ENCODE measurements around the gene QPCTL. TPM values are rescaled to one million over a fixed set of nuclear protein-coding genes. Genes with fewer than 3 reads are reported as not detected.

The QPCTL gene
- total and polyA plus RNA-seq, 2 of the 13 experiments (the other 11 are each of a cell fraction or from before 2014, with no cell fraction given): 16.0 to 19.1 TPM

DNA sequence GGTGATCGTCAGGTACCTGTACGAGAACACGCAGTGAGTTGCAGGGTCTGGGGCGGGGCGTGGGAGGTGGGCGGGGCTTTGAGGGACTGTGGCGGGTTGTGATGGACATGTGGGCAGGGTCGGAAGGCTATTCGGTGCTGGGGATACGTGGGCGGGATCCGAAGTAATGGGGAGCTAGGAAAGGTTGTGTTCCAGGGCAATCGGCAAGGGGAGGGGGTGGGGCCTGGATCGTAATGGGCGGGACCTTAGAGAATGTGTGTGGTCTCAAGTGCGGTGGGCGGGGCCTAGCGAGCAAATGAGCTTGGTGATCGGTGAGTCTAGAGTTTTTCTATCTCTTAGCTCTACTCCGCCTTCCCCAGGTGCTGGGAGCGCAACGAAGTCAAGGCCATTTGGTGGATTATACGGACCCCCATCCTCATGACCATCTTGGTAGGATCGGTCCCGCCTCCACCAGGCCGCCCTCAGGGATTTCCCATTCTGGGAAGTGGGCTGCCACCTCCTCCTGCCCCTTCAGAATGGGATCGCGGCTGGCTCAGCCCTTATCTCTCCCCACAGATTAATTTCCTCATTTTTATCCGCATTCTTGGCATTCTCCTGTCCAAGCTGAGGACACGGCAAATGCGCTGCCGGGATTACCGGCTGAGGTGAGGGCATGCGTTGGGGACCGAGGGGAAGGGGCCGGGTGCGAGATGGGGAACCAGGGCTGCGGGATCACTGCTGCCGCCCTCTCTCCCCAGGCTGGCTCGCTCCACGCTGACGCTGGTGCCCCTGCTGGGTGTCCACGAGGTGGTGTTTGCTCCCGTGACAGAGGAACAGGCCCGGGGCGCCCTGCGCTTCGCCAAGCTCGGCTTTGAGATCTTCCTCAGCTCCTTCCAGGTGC, 14.9 kb upstream of the QPCTL start:
- Histone ChIP-seq H3K9me3 (ENCODE audit: low read length) (no peaks in the 10 kb centered on the region), H3K36me3 (replicated peaks in 1 of 2; ENCODE audit: control insufficient read depth in 1 of 2, insufficient read depth in 2 of 2, low read length in 2 of 2) (no peaks in the 10 kb centered on the region), H3K27ac (ENCODE audit: extremely low read length, insufficient read depth, low read length) (no peak overlapping the region), H2AFZ (ENCODE audit: low read length) (no peak overlapping the region), H3K9ac (ENCODE audit: insufficient read depth, low read depth, low read length) (peak overlapping the region; percentile 53; the same call in 1 of the 2 replicates), H3K4me1 (ENCODE audit: insufficient read depth, low read length) (peaks cover 33% of the 10 kb centered on the region), H3K4me3 (replicated peaks in 1 of 3; ENCODE audit: insufficient read depth in 1 of 3, low read depth in 2 of 3, low read length in 3 of 3) (peak overlapping the region; percentile 47 to 85 (median 55)), H3K27me3 (ENCODE audit: control insufficient read depth in 1 of 2, insufficient read depth in 2 of 2, low read length in 2 of 2) (no peaks in the 10 kb centered on the region; a peak in 1 of 5 replicates), H3K4me2 (ENCODE audit: low read depth, low read length) (peak overlapping the region; percentile 97), H4K20me1 (ENCODE audit: insufficient read depth, low read length) (no peaks in the 10 kb centered on the region), H3K79me2 (ENCODE audit: insufficient read depth, low read length) (no peaks in the 10 kb centered on the region)
- in situ Hi-C loops (cut with HindIII; ENCODE audit: extremely low pct_ligation_motif_present, low pct_unique_long_range_greater_than_20kb) (no loop called here), intact Hi-C loops (cut with micrococcal nuclease; ENCODE audit: unreplicated experiment) (loop anchor here (1.0 kb wide), 1 partner anchor 15 kb away; the partner anchor contains the start of gene QPCTL)
- ChIA-PET POLR2A (interaction anchor here (0.6 to 5.3 kb wide), 15 partner anchors 8 to 208 kb away, joined by 3 to 44 read pairs (median 4); partner anchors contain the start of genes EML2, FBXO46, GIPR and OPA3), CTCF (ENCODE audit: low intra/inter-chr PET ratio, low total read pairs) (no interaction called here)
- WGBS (ENCODE audit: low lambda C conversion rate): 19% methylated on average over 36 of the region's 49 CpGs
- no TSS peak for BruUV-seq (replicated peaks)
- DNase-seq (ENCODE audit: low spot score) (peak; percentile 94), ATAC-seq (peak; percentile 81), FAIRE-seq (peak; percentile 87)
- TF ChIP-seq KLF16 (CRISPR knock-in tag; IDR thresholded peaks at IDR 0.05) (no peak), NFIB (CRISPR knock-in tag; IDR thresholded peaks at IDR 0.05; ENCODE audit: borderline replicate concordance) (no peak), IKZF4 (CRISPR knock-in tag; IDR thresholded peaks at IDR 0.05; ENCODE audit: borderline replicate concordance, low read depth, not compliant biosample characterization) (no peak), ERF (CRISPR knock-in tag; IDR thresholded peaks at IDR 0.05) (peak; percentile 33; the same call in 1 of the 2 replicates), ZNF850 (CRISPR knock-in tag; conservative IDR thresholded peaks at IDR 0.05) (no peak), ZMYM3 (CRISPR knock-in tag; IDR thresholded peaks at IDR 0.05) (peak; percentile 94), ZNF547 (CRISPR knock-in tag; IDR thresholded peaks at IDR 0.05) (no peak), ISX (CRISPR knock-in tag; conservative IDR thresholded peaks at IDR 0.05) (no peak), NAIF1 (CRISPR knock-in tag; IDR thresholded peaks at IDR 0.05; ENCODE audit: borderline replicate concordance) (no peak), ZNF33B (CRISPR knock-in tag; IDR thresholded peaks at IDR 0.05) (no peak), TFDP1 (CRISPR knock-in tag; IDR thresholded peaks at IDR 0.05; ENCODE audit: borderline replicate concordance) (no peak), LCORL (IDR thresholded peaks at IDR 0.05) (no peak), LCORL (CRISPR knock-in tag; IDR thresholded peaks at IDR 0.05) (no peak), TP53 (CRISPR knock-in tag; conservative IDR thresholded peaks at IDR 0.05) (no peak), ZNF501 (CRISPR knock-in tag; IDR thresholded peaks at IDR 0.05) (0 out of 2 replicates have a peak, but pooled peaks have one; percentile 35), NFKB2 (CRISPR knock-in tag; IDR thresholded peaks at IDR 0.05; ENCODE audit: borderline replicate concordance) (peak; percentile 30; the same call in 1 of the 2 replicates), ELF3 (CRISPR knock-in tag; IDR thresholded peaks at IDR 0.05) (peak; percentile 39; the same call in 1 of the 2 replicates), GZF1 (CRISPR knock-in tag; IDR thresholded peaks at IDR 0.05) (no peak), ZNF615 (CRISPR knock-in tag; IDR thresholded peaks at IDR 0.05; ENCODE audit: borderline replicate concordance) (no peak)
- TF ChIP-seq, protein P1, sequence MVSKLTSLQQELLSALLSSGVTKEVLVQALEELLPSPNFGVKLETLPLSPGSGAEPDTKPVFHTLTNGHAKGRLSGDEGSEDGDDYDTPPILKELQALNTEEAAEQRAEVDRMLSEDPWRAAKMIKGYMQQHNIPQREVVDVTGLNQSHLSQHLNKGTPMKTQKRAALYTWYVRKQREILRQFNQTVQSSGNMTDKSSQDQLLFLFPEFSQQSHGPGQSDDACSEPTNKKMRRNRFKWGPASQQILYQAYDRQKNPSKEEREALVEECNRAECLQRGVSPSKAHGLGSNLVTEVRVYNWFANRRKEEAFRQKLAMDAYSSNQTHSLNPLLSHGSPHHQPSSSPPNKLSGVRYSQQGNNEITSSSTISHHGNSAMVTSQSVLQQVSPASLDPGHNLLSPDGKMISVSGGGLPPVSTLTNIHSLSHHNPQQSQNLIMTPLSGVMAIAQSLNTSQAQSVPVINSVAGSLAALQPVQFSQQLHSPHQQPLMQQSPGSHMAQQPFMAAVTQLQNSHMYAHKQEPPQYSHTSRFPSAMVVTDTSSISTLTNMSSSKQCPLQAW (CRISPR knock-in tag; IDR thresholded peaks at IDR 0.05): 0 out of 2 replicates have a peak, but pooled peaks have one; percentile 33
- TF ChIP-seq, protein P2, sequence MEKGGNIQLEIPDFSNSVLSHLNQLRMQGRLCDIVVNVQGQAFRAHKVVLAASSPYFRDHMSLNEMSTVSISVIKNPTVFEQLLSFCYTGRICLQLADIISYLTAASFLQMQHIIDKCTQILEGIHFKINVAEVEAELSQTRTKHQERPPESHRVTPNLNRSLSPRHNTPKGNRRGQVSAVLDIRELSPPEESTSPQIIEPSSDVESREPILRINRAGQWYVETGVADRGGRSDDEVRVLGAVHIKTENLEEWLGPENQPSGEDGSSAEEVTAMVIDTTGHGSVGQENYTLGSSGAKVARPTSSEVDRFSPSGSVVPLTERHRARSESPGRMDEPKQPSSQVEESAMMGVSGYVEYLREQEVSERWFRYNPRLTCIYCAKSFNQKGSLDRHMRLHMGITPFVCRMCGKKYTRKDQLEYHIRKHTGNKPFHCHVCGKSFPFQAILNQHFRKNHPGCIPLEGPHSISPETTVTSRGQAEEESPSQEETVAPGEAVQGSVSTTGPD (CRISPR knock-in tag; IDR thresholded peaks at IDR 0.05): no peak
